ENCODE measurements around the gene PFKP. TPM values are rescaled to one million over a fixed set of nuclear protein-coding genes. Genes with fewer than 3 reads are reported as not detected.
A peak's percentile ranks its signal among the peaks of the same experiment; 100 is the strongest.

The PFKP gene
- total RNA-seq, 3 donors from 2014 or later = 76.1 to 117 (median 100) TPM

DNA sequence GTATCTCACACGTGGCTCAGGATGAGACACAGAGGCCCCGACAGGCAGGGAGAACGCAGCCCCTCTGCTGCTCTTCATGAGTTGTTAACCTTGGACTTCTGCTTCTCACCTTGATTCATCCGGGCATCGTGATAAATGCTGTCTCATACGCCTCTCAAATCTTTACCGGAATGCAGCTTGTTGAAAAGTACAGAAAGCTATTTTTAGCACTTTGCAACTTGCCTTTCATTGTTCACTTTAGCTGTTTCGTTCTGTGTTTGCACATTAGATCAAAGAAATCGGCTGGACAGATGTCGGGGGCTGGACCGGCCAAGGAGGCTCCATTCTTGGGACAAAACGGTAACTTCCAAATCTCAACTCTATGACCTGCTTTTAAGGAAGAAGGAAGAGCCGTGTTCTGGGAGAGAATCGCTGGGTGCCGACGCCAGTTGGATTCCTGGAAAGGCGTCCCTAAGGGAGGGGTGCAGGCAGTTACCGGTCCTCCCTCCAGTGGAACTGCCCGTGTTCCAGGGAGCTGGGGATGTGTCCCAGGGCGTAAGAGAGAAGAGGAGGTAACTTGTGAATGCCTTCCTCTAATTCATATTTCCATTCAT lies 49.3 kb downstream of the PFKP start:
- H3K4me3 ChIP-seq = no peak overlapping the region
- H3K36me3 ChIP-seq (ENCODE audit: low read depth) = no peaks in the 10 kb centered on the region
- TF ChIP-seq, protein P1, sequence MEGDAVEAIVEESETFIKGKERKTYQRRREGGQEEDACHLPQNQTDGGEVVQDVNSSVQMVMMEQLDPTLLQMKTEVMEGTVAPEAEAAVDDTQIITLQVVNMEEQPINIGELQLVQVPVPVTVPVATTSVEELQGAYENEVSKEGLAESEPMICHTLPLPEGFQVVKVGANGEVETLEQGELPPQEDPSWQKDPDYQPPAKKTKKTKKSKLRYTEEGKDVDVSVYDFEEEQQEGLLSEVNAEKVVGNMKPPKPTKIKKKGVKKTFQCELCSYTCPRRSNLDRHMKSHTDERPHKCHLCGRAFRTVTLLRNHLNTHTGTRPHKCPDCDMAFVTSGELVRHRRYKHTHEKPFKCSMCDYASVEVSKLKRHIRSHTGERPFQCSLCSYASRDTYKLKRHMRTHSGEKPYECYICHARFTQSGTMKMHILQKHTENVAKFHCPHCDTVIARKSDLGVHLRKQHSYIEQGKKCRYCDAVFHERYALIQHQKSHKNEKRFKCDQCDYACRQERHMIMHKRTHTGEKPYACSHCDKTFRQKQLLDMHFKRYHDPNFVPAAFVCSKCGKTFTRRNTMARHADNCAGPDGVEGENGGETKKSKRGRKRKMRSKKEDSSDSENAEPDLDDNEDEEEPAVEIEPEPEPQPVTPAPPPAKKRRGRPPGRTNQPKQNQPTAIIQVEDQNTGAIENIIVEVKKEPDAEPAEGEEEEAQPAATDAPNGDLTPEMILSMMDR (IDR thresholded peaks at IDR 0.05) = no peak
- intact Hi-C loops (cut with DNase I, micrococcal nuclease) = no loop called here
- no peak for DNase-seq
- no peaks in the 10 kb centered on the region for H3K9me3 ChIP-seq
- H3K4me1 ChIP-seq (ENCODE audit: low read depth) = peaks cover 2% of the 10 kb centered on the region
- no peak for ATAC-seq

DNA sequence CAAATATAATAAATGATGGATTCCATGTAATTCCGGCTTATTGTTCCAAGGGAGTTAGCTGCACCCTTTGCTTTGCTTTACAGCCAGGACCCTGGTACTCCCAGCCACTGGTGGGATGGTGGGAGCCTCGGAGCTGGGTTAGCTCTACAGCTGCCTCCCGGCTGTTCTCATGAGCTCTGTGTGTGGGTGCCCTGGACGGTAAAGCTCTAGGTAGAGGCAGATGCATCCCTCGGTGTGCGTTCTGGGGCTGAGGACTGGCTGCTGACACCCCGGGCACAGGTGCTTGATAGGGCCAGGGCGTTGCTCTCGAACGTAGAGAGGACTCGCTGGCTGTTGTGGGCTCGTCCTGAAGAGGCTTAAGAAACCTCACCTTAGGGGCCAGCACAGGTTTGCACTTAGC lies 50.1 kb downstream of the PFKP start:
- DNase-seq (no peak), ATAC-seq (no peak)
- TF ChIP-seq, protein P1 (IDR thresholded peaks at IDR 0.05) = no peak
- no peaks in the 10 kb centered on the region for H3K36me3 ChIP-seq (ENCODE audit: low read depth)
- H3K4me1 ChIP-seq (ENCODE audit: low read depth) = peaks cover 2% of the 10 kb centered on the region
- H3K9me3 ChIP-seq = no peaks in the 10 kb centered on the region
- intact Hi-C loops (cut with DNase I, micrococcal nuclease) = no loop called here
- no peak overlapping the region for H3K4me3 ChIP-seq

DNA sequence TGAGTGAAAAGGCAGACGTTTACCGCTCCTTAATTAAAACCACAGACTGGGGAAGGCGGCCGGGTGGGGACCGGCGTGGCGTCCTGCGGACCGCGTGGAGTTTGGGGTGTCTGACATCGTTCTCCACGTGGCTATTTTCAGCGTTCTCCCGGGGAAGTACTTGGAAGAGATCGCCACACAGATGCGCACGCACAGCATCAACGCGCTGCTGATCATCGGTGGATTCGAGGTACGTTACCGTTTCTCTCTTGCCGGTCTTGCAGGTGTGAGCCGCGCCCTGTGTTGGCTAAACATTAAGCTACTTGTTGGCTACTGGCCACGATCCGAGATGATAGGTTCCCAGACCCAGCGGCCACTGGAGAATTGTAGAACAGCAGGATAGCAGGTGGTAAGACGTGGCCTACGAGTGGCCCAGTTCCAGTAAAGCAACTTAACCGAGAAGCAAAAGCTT lies 51.3 kb downstream of the PFKP start:
- Histone ChIP-seq H3K9me3 (no peaks in the 10 kb centered on the region), H3K36me3 (ENCODE audit: low read depth) (no peaks in the 10 kb centered on the region), H3K4me1 (ENCODE audit: low read depth) (peaks cover 2% of the 10 kb centered on the region), H3K4me3 (no peak overlapping the region)
- TF ChIP-seq, protein P1 (IDR thresholded peaks at IDR 0.05) = no peak
- ATAC-seq = peak; percentile 95
- peak; percentile 79 to 86 (median 81) for DNase-seq
- intact Hi-C loops (cut with DNase I, micrococcal nuclease) = no loop called here

DNA sequence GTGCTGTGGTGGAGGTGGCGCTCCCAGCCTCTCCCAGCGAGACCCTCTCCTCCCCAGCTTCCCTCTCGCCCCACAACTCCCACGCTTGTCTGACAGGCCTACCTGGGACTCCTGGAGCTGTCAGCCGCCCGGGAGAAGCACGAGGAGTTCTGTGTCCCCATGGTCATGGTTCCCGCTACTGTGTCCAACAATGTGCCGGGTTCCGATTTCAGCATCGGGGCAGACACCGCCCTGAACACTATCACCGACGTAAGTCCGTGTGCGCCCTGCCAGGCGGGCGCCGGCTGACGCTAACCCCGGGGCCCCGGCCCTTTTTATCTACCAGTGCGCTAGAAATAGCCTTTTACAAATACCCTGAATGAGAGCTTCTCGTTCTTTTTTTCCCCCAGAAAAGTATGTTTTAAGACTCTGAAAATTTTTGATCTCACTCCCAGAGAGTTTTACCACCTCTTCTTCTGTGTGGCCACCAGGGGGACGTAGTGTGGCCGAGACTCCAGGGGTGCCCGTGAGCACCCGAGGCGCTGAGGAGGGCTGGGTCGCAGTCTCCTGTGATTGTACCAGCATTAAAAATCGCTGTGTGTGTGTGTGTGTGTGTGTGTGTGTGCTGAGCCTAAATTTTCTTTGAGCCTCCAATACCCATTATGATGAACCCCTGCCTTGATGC lies 52.6 kb downstream of the PFKP start:
- Histone ChIP-seq H3K4me3 (no peak overlapping the region), H3K36me3 (ENCODE audit: low read depth) (no peaks in the 10 kb centered on the region), H3K4me1 (ENCODE audit: low read depth) (peaks cover 2% of the 10 kb centered on the region), H3K9me3 (no peaks in the 10 kb centered on the region)
- intact Hi-C loops (cut with DNase I, micrococcal nuclease) = no loop called here
- DNase-seq = no peak
- TF ChIP-seq, protein P1 (IDR thresholded peaks at IDR 0.05) = no peak
- ATAC-seq = no peak

DNA sequence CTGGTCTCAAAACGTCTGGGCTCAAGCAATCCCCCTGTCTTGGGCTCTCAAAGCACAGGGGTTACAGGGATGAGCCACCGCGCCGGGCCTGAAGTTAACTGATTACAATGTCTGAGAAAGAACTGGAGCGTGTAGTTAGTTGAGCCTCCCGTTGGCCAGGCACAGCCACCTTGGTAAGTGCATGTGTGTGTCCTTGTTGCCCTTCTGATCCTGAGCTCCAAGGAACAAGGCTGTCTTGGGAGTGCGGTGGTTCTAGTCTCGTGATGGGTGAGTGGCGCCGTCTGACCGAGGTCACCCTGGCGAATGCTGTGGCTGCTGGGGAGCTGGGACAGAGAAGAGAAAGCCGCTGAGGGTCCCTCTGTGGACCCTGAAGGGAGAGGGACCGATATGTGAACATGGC lies 54.7 kb downstream of the PFKP start:
- ATAC-seq (no peak), DNase-seq (no peak)
- Histone ChIP-seq H3K4me1 (ENCODE audit: low read depth) (peaks cover 2% of the 10 kb centered on the region), H3K4me3 (no peak overlapping the region), H3K36me3 (ENCODE audit: low read depth) (no peaks in the 10 kb centered on the region), H3K9me3 (no peaks in the 10 kb centered on the region)
- TF ChIP-seq, protein P1 (IDR thresholded peaks at IDR 0.05) = no peak
- intact Hi-C loops (cut with DNase I, micrococcal nuclease) = no loop called here
